HepG2 (cell line): ENCODE measurements around the gene RTF1. TPM values are rescaled to one million over a fixed set of nuclear protein-coding genes. Genes with fewer than 3 reads are reported as not detected.
A peak's percentile ranks its signal among the peaks of the same experiment; 100 is the strongest.

Experiments
- MEIS2 ChIP-seq: sonication (generic); formaldehyde crosslinking; IDR thresholded peaks from 2 replicates; pipeline ENCODE4 v1.9.0; 2021; ENCODE audit warnings: mild to moderate bottlenecking, missing genetic modification reagents
- NFE2 ChIP-seq: sonication (generic); formaldehyde crosslinking; IDR thresholded peaks from 2 replicates; pipeline ENCODE4 v1.4.0; 2020; ENCODE audit warnings: missing genetic modification reagents
- NKX3-1 ChIP-seq: sonication (generic); formaldehyde crosslinking; IDR thresholded peaks from 2 replicates; pipeline ENCODE4 v1.5.0; 2020; ENCODE audit warnings: missing genetic modification reagents
- TGIF2 ChIP-seq: IDR thresholded peaks from 2 replicates; pipeline ENCODE4 v1.6.1; 2016; ENCODE audit warnings: control low read depth, missing compliant biosample characterization
- ZEB1 ChIP-seq: IDR thresholded peaks from 2 replicates; pipeline ENCODE4 v1.6.1; 2012; ENCODE audit warnings: mild to moderate bottlenecking, low read depth, inconsistent platforms; ENCODE audit not compliant: insufficient replicate concordance
- ZMYM4 ChIP-seq: sonication (generic); formaldehyde crosslinking; IDR thresholded peaks from 2 replicates; pipeline ENCODE4 v1.8.1; 2023; ENCODE audit warnings: mild to moderate bottlenecking, missing genetic modification reagents
- ZNF138 ChIP-seq: sonication (generic); formaldehyde crosslinking; IDR thresholded peaks from 2 replicates; pipeline ENCODE4 v1.5.0; 2020; ENCODE audit warnings: mild to moderate bottlenecking, low read depth, missing genetic modification reagents
- ZNF225 ChIP-seq: sonication (generic); formaldehyde crosslinking; IDR thresholded peaks from 2 replicates; pipeline ENCODE4 v1.4.0; 2020; ENCODE audit warnings: mild to moderate bottlenecking, missing genetic modification reagents
- ZNF24 ChIP-seq: fragments of 450-650 bp; IDR thresholded peaks from 2 replicates; pipeline ENCODE4 v1.6.1; 2017; ENCODE audit warnings: antibody characterized with exemption, mild to moderate bottlenecking
- ZNF382 ChIP-seq: sonication (generic); formaldehyde crosslinking; IDR thresholded peaks from 2 replicates; pipeline ENCODE4 v1.5.0; 2020; ENCODE audit warnings: missing genetic modification reagents, mild to moderate bottlenecking, borderline replicate concordance
- ZNF44 ChIP-seq: sonication (generic); formaldehyde crosslinking; IDR thresholded peaks from 2 replicates; pipeline ENCODE4 v1.5.1; 2020; ENCODE audit warnings: mild to moderate bottlenecking, missing genetic modification reagents
- ZNF589 ChIP-seq: sonication (generic); formaldehyde crosslinking; conservative IDR thresholded peaks from 2 replicates; pipeline ENCODE4 v1.8.0; 2022; ENCODE audit warnings: mild to moderate bottlenecking, moderate library complexity, missing genetic modification reagents
- polyA plus RNA-seq, 8 experiments: library from polyadenylated mRNA; depleted of rRNA in 3 of 8; stranded (reverse) in 7 of 8; unstranded in 1 of 8; fragments of >200 nt; fragmentation: Illumina TruSeq in 4 of 8; extraction: Trizol in 4 of 8; gene quantifications; 2 replicates each; pipeline versions ENCODE4 v1.2.1 to v1.2.3, GENCODE V29; 2011 to 2016; ENCODE audit warnings: low read depth in 4 of 8, missing spikeins in 1 of 8, mixed read lengths in 1 of 8; ENCODE audit not compliant: insufficient read depth in 1 of 8
- total RNA-seq, 5 experiments: library from RNA; depleted of rRNA; stranded (reverse); fragments of >200 nt; fragmentation: Illumina TruSeq; extraction: Trizol; gene quantifications; 2 replicates each; pipeline ENCODE4 v1.2.3, GENCODE V29; 2016; ENCODE audit warnings: low read depth in 1 of 5
- TF ChIP-seq, protein P1 (sequence below): IDR thresholded peaks from 2 replicates; pipeline ENCODE4 v1.4.0; 2020; ENCODE audit warnings: mild to moderate bottlenecking, missing genetic modification reagents
- TF ChIP-seq, protein P2 (sequence below): sonication (generic); formaldehyde crosslinking; IDR thresholded peaks from 2 replicates; pipeline ENCODE4 v1.5.1; 2020; ENCODE audit warnings: mild to moderate bottlenecking, missing genetic modification reagents, borderline replicate concordance
- TF ChIP-seq, protein P3 (sequence below): sonication (generic); formaldehyde crosslinking; conservative IDR thresholded peaks from 2 replicates; pipeline ENCODE4 v1.8.0; 2022; ENCODE audit warnings: mild to moderate bottlenecking, moderate library complexity, missing genetic modification reagents
- TF ChIP-seq, protein P4 (sequence below): sonication (generic); formaldehyde crosslinking; IDR thresholded peaks from 2 replicates; pipeline ENCODE4 v1.4.0; 2020; ENCODE audit warnings: missing genetic modification reagents, borderline replicate concordance

Gene RTF1
- total and polyA plus RNA-seq, 2 of the 13 experiments (the other 11 are each of a cell fraction or from before 2014, with no cell fraction given): 13.9 to 17.9 TPM

DNA sequence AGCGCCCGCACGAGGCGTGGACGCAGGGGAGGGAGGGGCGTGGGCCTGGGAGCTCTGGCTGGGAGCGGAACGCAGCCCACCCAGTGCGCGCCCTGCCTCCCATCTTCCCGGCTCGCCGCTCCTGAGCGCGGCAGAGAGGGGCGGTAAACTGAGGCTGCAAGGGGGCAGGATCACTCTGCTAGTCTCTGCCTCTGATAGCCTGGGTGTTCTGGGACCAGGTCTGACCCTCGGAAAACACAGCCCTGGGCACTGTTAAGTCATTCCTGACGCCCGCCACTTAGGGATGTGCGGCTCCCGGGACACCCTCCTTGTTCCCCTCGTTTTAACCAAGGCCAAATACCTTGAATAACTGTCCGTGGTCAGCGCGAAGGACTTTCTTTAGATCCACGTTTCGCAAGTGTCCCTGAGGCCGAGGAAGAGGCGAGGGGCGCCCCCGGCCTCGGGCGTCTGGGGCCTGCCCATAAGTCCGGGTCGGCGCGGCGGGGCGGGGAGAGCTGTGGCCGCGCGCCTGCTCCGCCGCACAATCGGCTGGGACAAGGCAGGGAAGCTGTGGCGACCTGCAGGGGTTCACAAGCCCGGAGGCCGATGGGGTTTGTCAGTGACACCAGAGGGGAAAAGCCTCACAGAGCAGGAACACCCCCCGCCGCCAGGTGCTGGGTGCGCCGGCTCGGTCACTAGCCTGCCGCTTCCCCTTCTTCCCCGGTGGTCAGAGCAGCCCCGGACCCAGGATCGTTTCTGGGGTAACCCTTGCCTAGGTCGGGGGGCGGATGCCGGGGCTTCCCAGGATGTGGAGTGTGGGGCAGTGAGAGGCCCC, 78.2 kb downstream of the RTF1 start (continued):
- TF ChIP-seq, protein P1, sequence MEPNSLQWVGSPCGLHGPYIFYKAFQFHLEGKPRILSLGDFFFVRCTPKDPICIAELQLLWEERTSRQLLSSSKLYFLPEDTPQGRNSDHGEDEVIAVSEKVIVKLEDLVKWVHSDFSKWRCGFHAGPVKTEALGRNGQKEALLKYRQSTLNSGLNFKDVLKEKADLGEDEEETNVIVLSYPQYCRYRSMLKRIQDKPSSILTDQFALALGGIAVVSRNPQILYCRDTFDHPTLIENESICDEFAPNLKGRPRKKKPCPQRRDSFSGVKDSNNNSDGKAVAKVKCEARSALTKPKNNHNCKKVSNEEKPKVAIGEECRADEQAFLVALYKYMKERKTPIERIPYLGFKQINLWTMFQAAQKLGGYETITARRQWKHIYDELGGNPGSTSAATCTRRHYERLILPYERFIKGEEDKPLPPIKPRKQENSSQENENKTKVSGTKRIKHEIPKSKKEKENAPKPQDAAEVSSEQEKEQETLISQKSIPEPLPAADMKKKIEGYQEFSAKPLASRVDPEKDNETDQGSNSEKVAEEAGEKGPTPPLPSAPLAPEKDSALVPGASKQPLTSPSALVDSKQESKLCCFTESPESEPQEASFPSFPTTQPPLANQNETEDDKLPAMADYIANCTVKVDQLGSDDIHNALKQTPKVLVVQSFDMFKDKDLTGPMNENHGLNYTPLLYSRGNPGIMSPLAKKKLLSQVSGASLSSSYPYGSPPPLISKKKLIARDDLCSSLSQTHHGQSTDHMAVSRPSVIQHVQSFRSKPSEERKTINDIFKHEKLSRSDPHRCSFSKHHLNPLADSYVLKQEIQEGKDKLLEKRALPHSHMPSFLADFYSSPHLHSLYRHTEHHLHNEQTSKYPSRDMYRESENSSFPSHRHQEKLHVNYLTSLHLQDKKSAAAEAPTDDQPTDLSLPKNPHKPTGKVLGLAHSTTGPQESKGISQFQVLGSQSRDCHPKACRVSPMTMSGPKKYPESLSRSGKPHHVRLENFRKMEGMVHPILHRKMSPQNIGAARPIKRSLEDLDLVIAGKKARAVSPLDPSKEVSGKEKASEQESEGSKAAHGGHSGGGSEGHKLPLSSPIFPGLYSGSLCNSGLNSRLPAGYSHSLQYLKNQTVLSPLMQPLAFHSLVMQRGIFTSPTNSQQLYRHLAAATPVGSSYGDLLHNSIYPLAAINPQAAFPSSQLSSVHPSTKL (CRISPR knock-in tag): no peak
- TF ChIP-seq NFE2 (CRISPR knock-in tag): no peak
- TF ChIP-seq, protein P2, sequence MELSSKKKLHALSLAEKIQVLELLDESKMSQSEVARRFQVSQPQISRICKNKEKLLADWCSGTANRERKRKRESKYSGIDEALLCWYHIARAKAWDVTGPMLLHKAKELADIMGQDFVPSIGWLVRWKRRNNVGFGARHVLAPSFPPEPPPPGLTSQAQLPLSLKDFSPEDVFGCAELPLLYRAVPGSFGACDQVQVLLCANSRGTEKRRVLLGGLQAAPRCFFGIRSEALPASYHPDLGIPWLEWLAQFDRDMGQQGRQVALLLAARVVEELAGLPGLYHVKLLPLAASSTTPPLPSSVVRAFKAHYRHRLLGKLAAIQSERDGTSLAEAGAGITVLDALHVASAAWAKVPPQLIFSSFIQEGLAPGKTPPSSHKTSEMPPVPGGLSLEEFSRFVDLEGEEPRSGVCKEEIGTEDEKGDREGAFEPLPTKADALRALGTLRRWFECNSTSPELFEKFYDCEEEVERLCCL (CRISPR knock-in tag): no peak
- peak; percentile 59; the same call in 1 of the 2 replicates for TF ChIP-seq MEIS2 (CRISPR knock-in tag)
- TF ChIP-seq TGIF2 (CRISPR knock-in tag): 0 out of 2 replicates have a peak, but pooled peaks have one; percentile 36
- no peak for TF ChIP-seq ZNF382 (CRISPR knock-in tag)
- peak; percentile 2 for TF ChIP-seq ZEB1
- no peak for TF ChIP-seq ZNF589 (CRISPR knock-in tag)
- TF ChIP-seq, protein P3, sequence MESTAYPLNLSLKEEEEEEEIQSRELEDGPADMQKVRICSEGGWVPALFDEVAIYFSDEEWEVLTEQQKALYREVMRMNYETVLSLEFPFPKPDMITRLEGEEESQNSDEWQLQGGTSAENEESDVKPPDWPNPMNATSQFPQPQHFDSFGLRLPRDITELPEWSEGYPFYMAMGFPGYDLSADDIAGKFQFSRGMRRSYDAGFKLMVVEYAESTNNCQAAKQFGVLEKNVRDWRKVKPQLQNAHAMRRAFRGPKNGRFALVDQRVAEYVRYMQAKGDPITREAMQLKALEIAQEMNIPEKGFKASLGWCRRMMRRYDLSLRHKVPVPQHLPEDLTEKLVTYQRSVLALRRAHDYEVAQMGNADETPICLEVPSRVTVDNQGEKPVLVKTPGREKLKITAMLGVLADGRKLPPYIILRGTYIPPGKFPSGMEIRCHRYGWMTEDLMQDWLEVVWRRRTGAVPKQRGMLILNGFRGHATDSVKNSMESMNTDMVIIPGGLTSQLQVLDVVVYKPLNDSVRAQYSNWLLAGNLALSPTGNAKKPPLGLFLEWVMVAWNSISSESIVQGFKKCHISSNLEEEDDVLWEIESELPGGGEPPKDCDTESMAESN: no peak; the same call in 1 of the 2 replicates
- TF ChIP-seq NKX3-1 (CRISPR knock-in tag): no peak
- TF ChIP-seq ZNF138 (CRISPR knock-in tag): no peak
- TF ChIP-seq, protein P4, sequence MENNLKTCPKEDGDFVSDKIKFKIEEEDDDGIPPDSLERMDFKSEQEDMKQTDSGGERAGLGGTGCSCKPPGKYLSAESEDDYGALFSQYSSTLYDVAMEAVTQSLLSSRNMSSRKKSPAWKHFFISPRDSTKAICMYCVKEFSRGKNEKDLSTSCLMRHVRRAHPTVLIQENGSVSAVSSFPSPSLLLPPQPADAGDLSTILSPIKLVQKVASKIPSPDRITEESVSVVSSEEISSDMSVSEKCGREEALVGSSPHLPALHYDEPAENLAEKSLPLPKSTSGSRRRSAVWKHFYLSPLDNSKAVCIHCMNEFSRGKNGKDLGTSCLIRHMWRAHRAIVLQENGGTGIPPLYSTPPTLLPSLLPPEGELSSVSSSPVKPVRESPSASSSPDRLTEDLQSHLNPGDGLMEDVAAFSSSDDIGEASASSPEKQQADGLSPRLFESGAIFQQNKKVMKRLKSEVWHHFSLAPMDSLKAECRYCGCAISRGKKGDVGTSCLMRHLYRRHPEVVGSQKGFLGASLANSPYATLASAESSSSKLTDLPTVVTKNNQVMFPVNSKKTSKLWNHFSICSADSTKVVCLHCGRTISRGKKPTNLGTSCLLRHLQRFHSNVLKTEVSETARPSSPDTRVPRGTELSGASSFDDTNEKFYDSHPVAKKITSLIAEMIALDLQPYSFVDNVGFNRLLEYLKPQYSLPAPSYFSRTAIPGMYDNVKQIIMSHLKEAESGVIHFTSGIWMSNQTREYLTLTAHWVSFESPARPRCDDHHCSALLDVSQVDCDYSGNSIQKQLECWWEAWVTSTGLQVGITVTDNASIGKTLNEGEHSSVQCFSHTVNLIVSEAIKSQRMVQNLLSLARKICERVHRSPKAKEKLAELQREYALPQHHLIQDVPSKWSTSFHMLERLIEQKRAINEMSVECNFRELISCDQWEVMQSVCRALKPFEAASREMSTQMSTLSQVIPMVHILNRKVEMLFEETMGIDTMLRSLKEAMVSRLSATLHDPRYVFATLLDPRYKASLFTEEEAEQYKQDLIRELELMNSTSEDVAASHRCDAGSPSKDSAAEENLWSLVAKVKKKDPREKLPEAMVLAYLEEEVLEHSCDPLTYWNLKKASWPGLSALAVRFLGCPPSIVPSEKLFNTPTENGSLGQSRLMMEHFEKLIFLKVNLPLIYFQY: no peak
- TF ChIP-seq ZNF225: no peak
- no peak; the same call in 1 of the 2 replicates for TF ChIP-seq ZMYM4 (CRISPR knock-in tag)
- TF ChIP-seq ZNF44 (CRISPR knock-in tag): no peak
- no peak for TF ChIP-seq ZNF24
